ENCODE measurements around the gene SLX4IP.
"Not testable (repeated sequence)": the region's sequence is repeated elsewhere in the genome, so short reads cannot be mapped to it uniquely, and the experiment has no call there.

The SLX4IP gene

DNA sequence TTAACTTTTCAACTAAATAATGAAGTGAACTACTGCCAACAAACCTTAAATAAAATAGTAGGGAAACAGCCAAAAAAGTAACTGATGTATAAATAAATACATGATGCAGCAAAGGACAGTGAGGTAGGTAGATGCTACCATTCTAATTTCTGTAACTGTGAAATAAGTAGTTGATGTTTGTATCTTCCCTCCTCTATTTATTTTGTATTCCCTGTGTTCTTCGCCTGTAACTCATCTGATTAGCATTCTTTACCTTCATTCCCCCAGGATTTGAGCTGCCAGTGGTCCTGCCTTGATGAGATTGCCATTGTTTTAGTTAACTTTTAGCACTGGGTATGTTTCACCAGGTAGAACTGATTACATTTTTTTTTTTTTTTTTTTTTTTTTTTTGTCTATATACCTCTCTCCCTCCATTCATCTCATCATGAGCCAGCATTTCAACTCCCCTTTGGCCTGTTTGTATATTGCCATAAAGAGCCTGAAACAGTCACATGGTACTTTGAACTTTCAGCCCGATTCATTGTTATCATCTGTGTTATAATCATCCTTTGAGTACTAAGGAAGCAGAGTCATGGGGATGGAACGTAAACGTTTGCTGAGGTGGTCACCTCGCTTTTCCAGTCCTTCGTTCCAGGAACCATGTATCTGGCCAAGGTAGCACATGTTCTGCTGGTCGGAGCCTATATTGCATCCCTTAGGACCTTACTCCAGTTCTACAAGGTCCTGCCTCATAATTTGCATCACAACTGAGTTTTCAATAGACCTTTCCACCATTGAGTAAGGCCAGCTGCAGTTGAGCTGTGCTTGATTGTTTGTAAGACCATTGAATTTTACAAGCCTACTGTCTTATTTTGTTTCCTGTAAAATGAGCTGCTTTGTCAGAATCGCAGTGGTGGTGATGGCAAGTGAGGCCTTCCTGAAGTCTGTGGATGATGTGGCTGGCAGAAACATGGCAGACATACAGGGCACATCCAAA lies 131.1 kb downstream of the SLX4IP start:
- DNase-seq (ENCODE audit: low read depth in 4 of 4, low spot score in 1 of 4) = no peak

DNA sequence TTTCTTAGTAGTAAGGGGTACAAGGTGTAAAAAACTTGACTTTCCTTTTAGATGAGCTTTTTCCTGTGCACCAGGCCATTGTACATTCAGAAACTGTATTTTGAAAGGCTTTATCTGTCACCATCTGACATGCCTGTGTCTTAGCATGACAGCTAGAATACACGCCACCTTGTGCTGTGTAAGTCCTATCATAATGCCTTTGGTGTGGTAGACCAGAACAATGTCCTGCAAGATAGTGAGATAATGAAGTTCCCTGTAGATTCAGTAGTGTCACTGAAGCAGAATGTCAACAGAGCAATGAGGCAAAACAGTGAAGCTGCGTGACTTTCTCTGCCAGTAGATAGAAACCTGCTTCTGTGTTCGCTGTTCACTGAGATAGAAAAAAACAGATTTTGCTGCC lies 132.9 kb downstream of the SLX4IP start:
- no peak for DNase-seq (ENCODE audit: low read depth in 4 of 4, low spot score in 1 of 4)

DNA sequence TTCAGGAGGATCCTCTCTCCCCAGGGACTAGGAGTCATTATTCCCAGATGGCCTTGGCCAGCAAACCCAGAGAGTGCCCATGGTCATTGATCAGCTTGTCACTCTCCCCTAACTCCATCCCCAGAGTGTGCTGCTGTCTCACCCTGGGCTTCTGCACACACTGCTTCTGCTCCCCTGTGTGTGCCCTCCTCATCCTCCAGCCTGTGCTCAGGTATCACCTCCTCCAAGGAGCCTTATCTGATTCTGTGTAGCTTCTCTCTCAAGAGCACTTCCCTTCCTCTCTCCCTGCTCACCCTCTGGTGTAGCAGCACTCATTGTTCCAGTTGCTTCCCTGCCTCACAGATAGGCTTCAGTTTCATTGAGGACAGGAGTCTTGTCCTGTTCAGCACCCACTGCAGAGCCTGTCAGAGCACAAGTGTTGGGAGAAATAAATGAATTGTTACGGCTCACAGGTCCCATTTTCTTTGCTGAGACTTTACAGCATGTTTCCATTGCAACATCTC lies 136.3 kb downstream of the SLX4IP start:
- DNase-seq (ENCODE audit: low read depth in 4 of 4, low spot score in 1 of 4) = no peak

DNA sequence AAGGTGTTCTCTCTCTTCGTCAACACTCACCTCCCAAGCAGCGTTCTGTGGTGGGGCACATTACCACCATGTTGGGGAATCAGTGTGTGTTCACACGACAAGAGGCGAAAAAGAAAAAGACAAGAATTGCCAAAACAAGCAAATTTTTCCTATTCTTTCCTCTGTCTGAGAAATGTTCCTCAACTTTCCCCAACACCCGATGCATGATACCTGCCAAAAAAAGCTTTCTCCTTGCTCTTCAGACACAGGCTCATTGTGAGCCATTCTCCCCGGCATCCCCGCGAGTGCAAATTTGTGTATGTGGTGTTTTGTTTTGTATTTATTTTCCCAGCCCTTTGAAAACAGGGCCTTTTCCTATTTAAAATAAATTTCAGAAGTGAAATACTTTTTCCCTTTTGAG lies 137.7 kb downstream of the SLX4IP start:
- DNase-seq (ENCODE audit: low read depth in 4 of 4, low spot score in 1 of 4) = no peak

DNA sequence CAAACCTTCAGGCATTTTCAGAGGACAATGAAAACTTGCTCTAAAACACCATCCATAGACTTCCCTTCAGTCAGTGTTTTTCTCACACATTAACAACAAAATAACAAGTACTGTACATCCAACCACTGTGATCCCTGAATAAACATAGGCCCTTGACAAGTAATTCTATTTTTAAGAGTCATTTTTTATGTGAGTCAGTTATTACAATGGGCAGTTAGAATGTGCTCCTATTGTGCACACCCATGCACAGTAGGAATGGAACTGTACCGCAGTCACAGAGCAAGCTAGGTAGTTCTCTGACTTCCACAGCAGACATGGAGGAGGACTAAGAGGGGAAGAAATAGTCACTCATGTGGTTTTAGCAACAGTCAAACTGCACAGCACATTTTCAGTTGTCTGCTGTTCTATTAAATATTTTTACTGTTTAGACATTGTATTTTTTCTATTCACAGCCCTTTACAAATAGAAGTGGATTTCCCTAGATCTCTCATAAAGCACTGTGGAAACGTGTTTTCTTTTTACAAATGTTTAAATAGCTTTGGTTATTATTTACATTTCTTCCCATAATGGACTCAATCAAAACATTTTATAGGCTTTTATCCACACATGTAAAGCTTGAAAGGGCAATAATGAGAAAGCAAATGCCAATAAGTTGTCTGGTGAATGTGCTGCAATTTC lies 138.3 kb downstream of the SLX4IP start:
- no peak for DNase-seq (ENCODE audit: low read depth in 4 of 4, low spot score in 1 of 4)

DNA sequence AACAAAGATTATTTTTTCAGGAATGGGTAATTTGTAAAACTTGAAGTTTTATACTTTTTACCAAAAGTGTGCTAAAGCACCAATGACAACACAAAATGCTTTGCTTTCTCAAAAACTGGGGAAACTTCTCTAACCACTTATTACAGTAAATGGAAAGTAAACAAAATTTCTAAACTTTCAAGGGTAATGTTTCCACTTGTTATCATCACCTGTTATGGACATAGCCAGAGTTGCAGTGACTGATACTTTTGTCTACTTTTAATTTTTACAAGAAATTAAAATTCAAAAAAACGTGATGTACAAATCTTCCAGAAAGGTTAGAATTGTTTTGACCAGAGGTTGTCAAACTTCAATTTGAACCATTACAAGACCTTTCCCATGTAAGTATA lies 138.8 kb downstream of the SLX4IP start:
- no peak for DNase-seq (ENCODE audit: low read depth in 4 of 4, low spot score in 1 of 4)

DNA sequence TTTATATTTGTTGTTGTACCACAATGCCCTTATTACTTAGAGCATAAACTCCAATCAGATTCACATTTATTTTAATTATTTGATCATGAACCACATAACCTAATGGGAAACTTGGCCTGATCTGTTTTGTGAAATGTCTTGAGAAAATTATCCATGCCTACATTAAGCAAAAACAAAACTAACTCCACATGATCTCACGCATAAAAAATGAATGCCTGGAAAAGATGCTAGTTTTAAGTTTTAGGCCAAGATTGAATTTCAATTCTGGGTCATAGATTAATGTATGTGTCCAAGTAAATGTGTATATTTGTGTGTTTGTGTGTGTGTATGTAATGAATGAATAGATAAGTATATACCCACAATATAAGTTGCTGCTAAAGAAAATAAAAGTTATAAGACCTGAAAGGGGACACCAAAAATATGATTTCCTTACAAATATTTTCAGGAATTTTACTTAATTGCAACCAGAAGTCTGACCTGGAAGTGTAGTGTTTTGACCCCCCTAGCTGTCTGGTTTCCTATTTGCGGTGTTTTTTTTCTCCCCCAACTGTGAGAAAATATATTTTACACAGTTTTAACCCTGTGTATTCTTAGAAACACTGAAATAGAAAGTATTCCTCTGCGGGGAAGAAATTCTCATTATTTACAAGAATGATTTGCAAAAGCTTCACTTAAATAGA lies 141.4 kb downstream of the SLX4IP start:
- DNase-seq (ENCODE audit: low read depth in 4 of 4, low spot score in 1 of 4) = no peak

DNA sequence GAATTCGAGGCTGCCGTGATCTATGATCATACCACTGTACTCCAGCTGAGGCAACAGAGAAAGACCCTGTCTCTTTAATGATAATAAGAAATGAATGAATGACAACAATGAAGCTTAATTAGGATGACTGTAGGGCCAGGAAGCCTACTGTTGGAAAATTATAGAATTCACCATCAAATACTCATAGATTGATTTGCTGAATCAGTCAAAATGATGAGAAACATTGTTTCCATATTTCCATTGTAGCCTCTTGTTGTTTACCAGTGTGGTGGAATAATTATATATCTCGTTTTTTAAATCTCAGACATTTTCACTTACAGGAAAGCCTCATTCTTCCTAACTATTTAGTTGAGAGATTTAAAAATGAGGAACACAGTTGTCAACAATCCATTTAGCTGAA lies 142.5 kb downstream of the SLX4IP start:
- DNase-seq (ENCODE audit: low read depth in 4 of 4, low spot score in 1 of 4) = no peak

DNA sequence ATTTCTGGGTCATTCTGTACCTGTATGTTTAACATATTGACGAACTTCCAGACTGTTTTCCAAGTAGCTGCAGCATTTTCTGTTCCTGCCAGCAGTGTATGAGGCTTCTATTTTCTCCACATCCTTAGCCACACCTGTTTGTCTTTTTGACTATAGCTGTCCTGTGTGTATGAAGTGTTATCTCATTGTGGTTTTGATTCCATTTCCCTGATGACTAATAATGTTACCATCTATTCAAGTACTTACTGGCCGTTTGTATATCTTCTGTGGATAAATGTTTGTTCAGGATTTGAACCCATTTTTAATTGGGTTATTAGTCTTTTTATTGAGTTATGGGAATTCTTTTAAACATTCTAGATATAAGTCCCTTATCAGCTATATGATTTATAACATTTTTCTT lies 143.5 kb downstream of the SLX4IP start:
- no peak for DNase-seq (ENCODE audit: low read depth in 4 of 4, low spot score in 1 of 4)

DNA sequence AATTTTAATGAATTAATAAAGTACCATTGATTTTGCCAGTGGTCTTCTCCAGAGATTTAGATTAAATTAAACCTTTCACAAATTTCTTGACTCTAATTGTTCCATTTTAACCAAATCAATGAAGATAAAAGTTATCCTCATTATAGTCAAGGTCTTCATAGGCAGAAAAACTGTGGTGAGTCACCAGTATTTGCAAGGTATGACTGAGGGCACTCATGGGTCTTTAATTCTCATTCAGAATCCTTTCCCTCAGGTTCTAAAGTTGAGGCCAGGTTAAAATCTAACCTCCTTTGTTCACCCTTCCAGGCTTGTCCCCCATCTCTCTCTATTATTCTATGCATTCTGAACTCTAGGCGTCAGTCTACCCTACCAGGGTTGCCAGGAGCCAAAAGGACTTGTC lies 144.8 kb downstream of the SLX4IP start:
- no peak for DNase-seq (ENCODE audit: low read depth in 4 of 4, low spot score in 1 of 4)

DNA sequence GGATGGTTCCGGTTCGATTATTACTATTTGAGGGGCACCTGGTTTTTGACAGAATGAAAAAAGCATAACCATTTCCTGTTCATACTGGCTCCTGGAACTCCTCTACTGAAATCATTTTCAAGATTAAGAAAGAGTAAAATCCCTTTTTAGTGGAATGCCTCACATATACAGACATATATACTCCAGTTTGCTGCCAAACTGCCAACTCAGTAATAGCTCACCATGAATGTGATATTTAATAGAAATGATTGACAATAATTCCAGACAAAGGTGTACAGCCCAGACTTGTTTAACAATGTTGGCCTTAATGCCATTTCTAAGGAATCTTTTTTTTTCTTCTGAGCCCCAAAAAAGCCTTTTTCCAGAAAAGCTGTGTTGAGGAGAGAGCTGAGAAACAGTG lies 145.6 kb downstream of the SLX4IP start:
- DNase-seq (ENCODE audit: low read depth in 4 of 4, low spot score in 1 of 4) = no peak

DNA sequence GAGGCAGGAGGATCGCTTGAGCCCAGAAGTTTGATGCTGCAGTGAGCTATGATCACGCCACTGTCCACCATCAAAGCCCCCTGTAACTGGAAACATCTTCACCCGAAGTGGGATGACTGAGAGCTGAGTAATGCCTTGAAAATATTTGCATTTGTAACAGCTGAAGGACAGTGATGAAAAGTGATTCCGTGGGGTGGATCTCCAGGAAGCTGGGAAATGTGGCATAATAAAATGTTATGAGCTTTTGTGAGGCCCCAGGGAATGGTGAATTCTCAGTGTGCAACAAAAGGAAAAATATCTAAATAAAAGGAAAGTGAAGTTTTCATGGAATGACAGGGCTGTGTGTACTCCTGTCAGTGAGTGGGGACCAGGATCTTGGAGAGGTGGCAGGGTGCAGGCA lies 146.7 kb downstream of the SLX4IP start:
- DNase-seq (ENCODE audit: low read depth in 4 of 4, low spot score in 1 of 4) = no peak

DNA sequence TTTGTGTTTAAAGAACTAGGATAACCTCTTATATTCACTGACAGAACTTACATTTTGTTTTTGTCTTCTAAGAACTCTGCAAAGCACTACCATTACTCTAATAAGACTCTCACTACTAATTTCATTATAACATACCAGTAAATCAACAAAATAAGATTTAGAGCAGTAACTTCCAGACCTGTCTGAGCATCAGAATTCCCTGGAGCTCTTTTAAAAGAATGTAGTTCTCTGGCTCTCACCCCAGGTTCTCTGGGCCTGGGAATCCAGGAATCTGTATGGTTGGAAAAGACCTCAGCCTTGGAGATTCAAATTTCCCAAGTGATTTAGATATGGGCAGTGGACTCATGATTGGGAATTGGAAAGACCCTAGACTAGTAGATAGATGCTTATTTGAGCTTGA lies 149.3 kb downstream of the SLX4IP start:
- DNase-seq (ENCODE audit: low read depth in 4 of 4, low spot score in 1 of 4) = no peak

DNA sequence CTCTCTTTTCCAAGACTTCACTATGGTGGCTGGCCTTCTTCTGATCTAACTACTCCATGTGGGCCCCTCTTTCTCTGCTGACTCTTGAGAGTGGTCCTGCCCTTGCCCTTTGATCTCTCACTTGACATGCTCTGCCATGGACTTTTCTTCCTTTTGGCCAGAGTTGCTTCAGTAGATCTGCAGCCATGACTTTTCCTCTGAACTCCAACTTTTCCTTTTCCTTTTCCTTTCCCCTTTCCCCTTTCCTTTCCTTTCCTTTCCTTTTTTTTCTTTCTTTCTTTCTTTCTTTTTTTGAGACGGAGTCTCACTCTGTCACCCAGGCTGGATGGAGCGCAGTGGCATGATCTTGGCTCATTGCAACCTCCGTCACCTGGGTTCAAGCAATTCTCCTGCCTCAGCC lies 150.2 kb downstream of the SLX4IP start:
- no peak for DNase-seq (ENCODE audit: low read depth in 4 of 4, low spot score in 1 of 4)

DNA sequence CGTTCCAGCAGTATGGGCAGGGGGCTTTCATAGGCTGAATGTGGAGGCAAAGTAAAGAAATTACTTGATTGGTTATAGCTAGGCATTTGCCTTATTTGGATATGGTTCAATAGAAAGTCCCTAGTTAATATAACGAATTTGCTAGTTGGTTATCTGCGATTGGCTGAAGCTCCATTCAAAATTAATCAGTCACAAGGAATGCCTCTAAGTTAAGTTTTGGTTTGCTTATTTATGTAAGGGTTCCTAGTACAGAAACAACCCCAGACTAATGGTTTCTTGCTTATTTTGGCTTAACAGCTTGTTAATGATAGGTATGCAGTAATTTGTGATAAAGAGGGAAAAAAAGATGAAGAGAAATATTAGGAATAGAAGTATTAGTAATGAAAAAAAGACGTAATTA lies 151.2 kb downstream of the SLX4IP start:
- DNase-seq (ENCODE audit: low read depth in 4 of 4, low spot score in 1 of 4) = no peak

DNA sequence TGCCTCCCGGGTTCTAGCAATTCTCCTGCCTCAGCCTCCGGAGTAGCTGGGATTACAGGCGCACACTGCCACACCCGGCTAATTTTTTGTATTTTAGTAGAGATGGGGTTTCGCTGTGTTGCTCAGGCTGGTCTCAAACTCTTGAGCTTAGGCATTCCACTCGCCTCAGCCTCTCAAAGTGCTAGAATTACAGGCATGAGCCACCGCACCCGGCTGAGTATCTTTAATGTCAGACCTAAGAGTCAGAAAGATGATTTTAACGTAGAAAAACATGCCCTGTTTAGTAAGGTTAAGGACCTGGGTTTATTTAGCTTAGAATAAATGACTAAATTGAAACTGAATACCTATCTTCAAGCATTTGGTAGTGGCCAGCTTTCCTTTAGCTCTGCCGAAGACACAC lies 155.3 kb downstream of the SLX4IP start:
- not testable (repeated sequence) for DNase-seq (ENCODE audit: low read depth in 4 of 4, low spot score in 1 of 4)

DNA sequence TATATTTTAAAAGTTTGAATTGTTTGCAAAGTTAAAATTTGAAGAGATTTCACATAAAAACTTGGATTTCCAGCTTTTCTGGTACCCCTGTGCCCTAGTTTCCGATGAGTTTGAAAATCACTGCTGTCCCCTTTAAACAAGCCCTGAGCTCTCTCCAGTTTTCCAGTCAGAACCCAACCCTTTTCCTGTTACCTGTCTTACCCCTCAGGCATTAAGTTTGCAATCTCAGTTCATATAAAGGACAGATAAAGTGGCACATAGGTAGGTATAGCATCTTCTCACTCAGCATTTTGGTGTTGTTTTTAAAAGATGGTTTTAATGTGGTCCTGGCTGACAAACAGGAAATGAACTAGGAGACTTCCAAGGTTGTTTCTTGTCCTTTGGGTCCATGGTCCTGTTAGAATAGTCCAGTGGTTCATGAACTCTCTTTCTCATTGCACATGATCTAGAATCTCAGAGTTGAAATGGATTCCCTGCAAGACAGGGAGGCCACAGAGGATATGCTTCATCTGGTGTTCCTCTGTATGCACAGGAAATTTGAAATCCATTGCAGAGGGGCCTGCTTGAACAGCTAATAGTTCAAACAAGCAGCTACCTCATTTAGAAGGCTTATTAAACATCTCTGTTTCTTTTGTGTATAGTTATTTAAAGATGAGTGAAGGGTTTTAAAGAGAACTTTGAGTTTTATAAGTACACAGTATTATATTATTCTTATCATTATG lies 156.0 kb downstream of the SLX4IP start:
- DNase-seq (ENCODE audit: low read depth in 4 of 4, low spot score in 1 of 4) = no peak

DNA sequence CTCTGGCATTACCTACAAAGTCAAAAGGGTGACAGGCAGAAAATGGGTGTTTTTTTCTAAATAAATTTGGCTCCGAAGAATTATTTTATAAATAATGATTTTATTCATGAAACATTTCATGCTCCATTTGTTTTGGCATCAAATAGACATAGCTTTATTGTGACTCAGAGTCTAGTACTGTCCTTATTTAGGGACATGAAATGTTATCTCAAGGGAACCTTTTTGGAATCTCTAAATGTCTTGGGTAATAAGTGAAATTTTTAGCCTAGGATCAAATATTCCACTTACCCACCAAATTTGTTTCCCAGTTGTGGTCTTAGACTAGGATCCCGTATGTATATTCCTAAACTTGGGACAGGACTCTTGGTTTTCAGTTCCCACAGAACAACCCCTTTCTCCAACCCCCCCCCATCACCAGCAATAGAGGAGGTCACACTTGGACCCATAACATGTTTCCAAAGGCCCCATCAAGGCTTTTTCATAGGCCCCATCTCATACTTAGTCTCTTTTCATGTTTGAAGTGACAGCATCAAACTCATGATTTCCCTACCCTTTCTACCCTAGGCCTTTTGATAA lies 156.9 kb downstream of the SLX4IP start:
- no peak for DNase-seq (ENCODE audit: low read depth in 4 of 4, low spot score in 1 of 4)

DNA sequence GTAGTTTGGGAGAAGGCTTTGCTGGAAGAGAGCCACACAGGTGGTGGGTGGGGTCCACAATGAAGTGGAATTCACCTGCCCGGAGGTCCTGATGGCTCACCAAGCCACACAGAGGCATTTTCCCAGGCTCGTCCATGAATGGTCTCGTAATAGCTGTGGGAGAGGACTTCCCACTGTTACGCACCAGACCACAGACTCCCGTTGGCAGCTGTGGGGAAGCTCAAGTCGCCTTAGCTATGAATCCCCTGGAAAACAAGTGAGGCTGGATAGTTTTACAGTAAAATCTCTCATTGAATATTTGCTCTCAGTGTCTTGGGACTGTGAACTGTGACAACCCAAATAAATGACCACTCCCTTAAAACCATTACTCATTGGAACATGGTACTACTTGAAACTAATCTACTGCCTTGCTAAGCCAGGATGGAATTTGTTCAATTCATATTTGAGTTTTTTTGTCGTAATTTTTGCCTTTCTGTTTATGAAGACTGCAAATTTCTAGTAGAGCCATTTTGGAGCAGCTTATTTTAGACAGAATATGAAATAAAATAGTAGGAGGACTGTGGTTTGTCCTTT lies 159.3 kb downstream of the SLX4IP start:
- no peak for DNase-seq (ENCODE audit: low read depth in 4 of 4, low spot score in 1 of 4)

DNA sequence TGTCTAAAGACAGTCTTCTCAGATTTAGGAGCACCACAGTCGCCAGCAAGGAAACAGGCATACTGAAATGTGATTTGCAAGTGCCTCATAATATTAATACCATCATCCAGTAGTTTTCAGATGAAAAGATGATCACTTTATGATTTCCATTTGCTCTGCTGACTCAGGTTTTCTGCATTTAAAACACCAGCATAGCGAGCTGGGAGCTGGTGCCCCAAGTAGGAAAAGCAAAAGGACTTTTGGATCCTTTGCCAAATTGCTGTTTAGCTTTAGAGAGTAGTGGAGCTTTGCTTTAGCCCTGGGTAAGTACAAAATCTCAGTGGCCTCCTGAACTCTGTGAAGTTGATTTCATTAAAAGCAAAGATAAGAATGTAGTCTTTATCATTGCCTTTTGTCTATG lies 160.2 kb downstream of the SLX4IP start:
- no peak for DNase-seq (ENCODE audit: low read depth in 4 of 4, low spot score in 1 of 4)

All from stimulated activated CD4-positive, alpha-beta T cell treated with anti-CD3 and anti-CD28 coated beads, Interleukin-1b, Interleukin-23, amount 100 ng/mL, for 24 hours (primary cell).